Measurements from ENCODE around the gene EIF2S2. TPM values are rescaled to one million over a fixed set of nuclear protein-coding genes. Genes with fewer than 3 reads are reported as not detected.

EIF2S2 gene
- total and polyA plus RNA-seq, 8 donors = 14.3 to 52.3 (median 24.9) TPM

- no peaks in the 10 kb centered on the region for H3K36me3 ChIP-seq
- DNase-seq (peak; percentile 57 to 85 (median 75)), ATAC-seq (peak; percentile 92 to 95 (median 94)), FAIRE-seq (no peak)
- intact Hi-C loops (cut with DNase I) = loop anchor here in 2 of 3 donors (10.0 kb wide), 2 partner anchors 205 to 215 kb away; no protein-coding TSS in a partner anchor
- peak; percentile 56 to 80 (median 78) for TF ChIP-seq CTCF (IDR thresholded peaks at IDR 0.05)
- no peaks in the 10 kb centered on the region for H3K27me3 ChIP-seq
- peaks cover 0 to 10% (median 0%) of the 10 kb centered on the region in 3 donors for H3K4me1 ChIP-seq
- peak overlapping the region in 1 of 4 donors; percentile 24 for H3K27ac ChIP-seq
- H3K4me3 ChIP-seq = no peak overlapping the region
- WGBS, 2 donors = 16 to 19% methylated on average over 7 of the region's 7 CpGs
- no peaks in the 10 kb centered on the region for H3K9me3 ChIP-seq
These were observed 42.5 kb downstream of the EIF2S2 start for GRCh38 chr20:34069341-34070078.

GRCh38 chr20:34068001-34068400 lies 44.0 kb downstream of the EIF2S2 start:
- no peak overlapping the region for H3K27ac ChIP-seq
- FAIRE-seq (no peak), ATAC-seq (no peak), DNase-seq (no peak)
- no peaks in the 10 kb centered on the region for H3K36me3 ChIP-seq
- H3K9me3 ChIP-seq = no peaks in the 10 kb centered on the region
- H3K27me3 ChIP-seq = no peaks in the 10 kb centered on the region
- H3K4me3 ChIP-seq = no peak overlapping the region
- WGBS, 2 donors = 94 to 97% methylated on average over 1 of the region's 1 CpG
- intact Hi-C loops (cut with DNase I) = no loop called here
- H3K4me1 ChIP-seq = peaks cover 0 to 10% (median 0%) of the 10 kb centered on the region in 3 donors
- TF ChIP-seq CTCF (IDR thresholded peaks at IDR 0.05) = no peak

GRCh38 chr20:34066476-34067090 lies 45.5 kb downstream of the EIF2S2 start:
- H3K27ac ChIP-seq = no peak overlapping the region
- H3K4me3 ChIP-seq = no peak overlapping the region
- H3K27me3 ChIP-seq = no peaks in the 10 kb centered on the region
- no peaks in the 10 kb centered on the region for H3K36me3 ChIP-seq
- ATAC-seq (no peak), FAIRE-seq (no peak), DNase-seq (no peak)
- H3K9me3 ChIP-seq = no peaks in the 10 kb centered on the region
- H3K4me1 ChIP-seq = peaks cover 0 to 17% (median 0%) of the 10 kb centered on the region in 3 donors
- TF ChIP-seq CTCF (IDR thresholded peaks at IDR 0.05) = no peak
- WGBS, 2 donors = 89 to 96% methylated on average over 3 of the region's 3 CpGs
- intact Hi-C loops (cut with DNase I) = no loop called here

- TF ChIP-seq CTCF (IDR thresholded peaks at IDR 0.05) = no peak
- H3K27me3 ChIP-seq = no peaks in the 10 kb centered on the region
- ATAC-seq = peak; percentile 15 to 44 (median 32)
- H3K36me3 ChIP-seq = no peaks in the 10 kb centered on the region
- no peak overlapping the region for H3K4me3 ChIP-seq
- H3K9me3 ChIP-seq = no peaks in the 10 kb centered on the region
- peaks cover 0 to 17% (median 0%) of the 10 kb centered on the region in 3 donors for H3K4me1 ChIP-seq
- DNase-seq = peak in 2 of 6 donors; percentile 46 to 51
- no peak overlapping the region for H3K27ac ChIP-seq
- intact Hi-C loops (cut with DNase I) = no loop called here
- FAIRE-seq = no peak
- WGBS, 2 donors = 59 to 60% methylated on average over 2 of the region's 2 CpGs
These were observed 46.8 kb downstream of the EIF2S2 start for GRCh38 chr20:34065260-34065659.

Data from pancreas (tissue), 10 donors.